Neuronal stem cell (in vitro differentiated cells): ENCODE measurements around the gene ZNF2.

ENCODE experiments used
- DNase-seq: peaks from one replicate; pipeline ENCODE4 v3.0.0-alpha.2; 2013; ENCODE audit warnings: low spot score
- H2AFZ ChIP-seq: one replicate; pipeline ENCODE4 v1.6.1; 2013; ENCODE audit warnings: mild to moderate bottlenecking, low read length, inconsistent platforms
- H2AK5ac ChIP-seq: 2 replicates; pipeline ENCODE4 v1.6.1; 2013; ENCODE audit warnings: low read depth, mild to moderate bottlenecking, inconsistent platforms, low read length, moderate library complexity, mixed read lengths
- H2BK120ac ChIP-seq: 2 replicates; pipeline ENCODE4 v1.6.1; 2013; ENCODE audit warnings: low read depth, mild to moderate bottlenecking, inconsistent platforms, low read length, moderate library complexity, mixed read lengths
- H2BK12ac ChIP-seq: one replicate; pipeline ENCODE4 v1.6.1; 2013; ENCODE audit warnings: low read length, inconsistent platforms
- H2BK15ac ChIP-seq: 2 replicates; pipeline ENCODE4 v1.6.1; 2013; ENCODE audit warnings: mild to moderate bottlenecking, low read length, inconsistent platforms, mixed read lengths
- H2BK5ac ChIP-seq: one replicate; pipeline ENCODE4 v1.6.1; 2013; ENCODE audit warnings: inconsistent platforms, mild to moderate bottlenecking, low read length, moderate library complexity
- H3K14ac ChIP-seq: one replicate; pipeline ENCODE4 v1.6.1; 2013; ENCODE audit warnings: low read length, inconsistent platforms
- H3K18ac ChIP-seq: 2 replicates; pipeline ENCODE4 v1.6.1; 2013; ENCODE audit warnings: low read length, inconsistent platforms
- H3K23ac ChIP-seq: 2 replicates; pipeline ENCODE4 v1.6.1; 2013; ENCODE audit warnings: low read depth, mild to moderate bottlenecking, mixed read lengths, low read length, inconsistent platforms; ENCODE audit not compliant: poor library complexity
- H3K27ac ChIP-seq: replicated peaks from 3 replicates; pipeline ENCODE4 v1.5.1; 2013; ENCODE audit warnings: low read length, inconsistent platforms
- H3K27me3 ChIP-seq, 3 experiments: 2 replicates each; pipeline ENCODE4 v1.6.1; 2013; ENCODE audit warnings: low read length in 3 of 3, mild to moderate bottlenecking in 2 of 3, inconsistent platforms in 1 of 3, low read depth in 1 of 3, mixed read lengths in 1 of 3, moderate library complexity in 1 of 3; ENCODE audit not compliant: control insufficient read depth in 3 of 3, insufficient read depth in 3 of 3
- H3K36me3 ChIP-seq, 2 donors: replicated peaks in 1 of 2; 2 replicates each; pipeline ENCODE4 v1.6.1; 2013; ENCODE audit warnings: low read length in 2 of 2; ENCODE audit not compliant: control insufficient read depth in 2 of 2, insufficient read depth in 2 of 2
- H3K4ac ChIP-seq: 2 replicates; pipeline ENCODE4 v1.6.1; 2013; ENCODE audit warnings: inconsistent platforms, mild to moderate bottlenecking, low read length, moderate library complexity
- H3K4me1 ChIP-seq, 2 donors: 1 replicate in 1 of 2; 2 replicates in 1 of 2; pipeline ENCODE4 v1.6.1; 2013; ENCODE audit warnings: low read length in 2 of 2, low read depth in 1 of 2; ENCODE audit not compliant: control insufficient read depth in 2 of 2, insufficient read depth in 1 of 2
- H3K4me2 ChIP-seq: one replicate; pipeline ENCODE4 v1.6.1; 2013; ENCODE audit warnings: mild to moderate bottlenecking, low read length, inconsistent platforms; ENCODE audit not compliant: insufficient read depth, poor library complexity, severe bottlenecking
- H3K4me3 ChIP-seq, 2 donors: 2 replicates each; pipeline ENCODE4 v1.5.1; 2013; ENCODE audit warnings: low read length in 2 of 2, mild to moderate bottlenecking in 2 of 2, inconsistent platforms in 1 of 2, moderate library complexity in 1 of 2
- H3K79me1 ChIP-seq: one replicate; pipeline ENCODE4 v1.6.1; 2013; ENCODE audit warnings: low read depth, mild to moderate bottlenecking, inconsistent platforms, low read length, moderate library complexity
- H3K9ac ChIP-seq: one replicate; pipeline ENCODE4 v1.6.1; 2013; ENCODE audit warnings: mild to moderate bottlenecking, low read depth, low read length, inconsistent platforms; ENCODE audit not compliant: poor library complexity
- H3K9me3 ChIP-seq, 2 donors: replicated peaks in 1 of 2; 2 replicates each; pipeline versions ENCODE3 to v1.6.1; 2013; ENCODE audit warnings: low read length in 2 of 2, mild to moderate bottlenecking in 2 of 2, inconsistent platforms in 1 of 2, low read depth in 1 of 2, mixed read lengths in 1 of 2, moderate library complexity in 1 of 2; ENCODE audit not compliant: control insufficient read depth in 2 of 2, insufficient read depth in 1 of 2
- H4K8ac ChIP-seq: one replicate; pipeline ENCODE4 v1.6.1; 2013; ENCODE audit warnings: low read depth, mild to moderate bottlenecking, inconsistent platforms, low read length, moderate library complexity
- H4K91ac ChIP-seq: one replicate; pipeline ENCODE4 v1.6.1; 2013; ENCODE audit warnings: low read length, low read depth, mild to moderate bottlenecking, inconsistent platforms; ENCODE audit not compliant: poor library complexity
- WGBS, 2 donors: extraction: QIAGEN DNeasy Blood & Tissue Kit; methylation state at CpG; one replicate each; pipeline ENCODE4 v1.1.7; 2013; ENCODE audit warnings: missing lambda C conversion rate in 2 of 2, mixed read lengths in 1 of 2; ENCODE audit not compliant: insufficient read length in 2 of 2, insufficient replicate concordance in 1 of 2; ENCODE audit errors: extremely low coverage in 2 of 2; 5-methylcytosine and 5-hydroxymethylcytosine counted together

Gene ZNF2

GRCh38 chr2:95138702-95139101 is 26.9 kb upstream of the ZNF2 start:
- DNase-seq, result no peak
- H2BK12ac ChIP-seq, result no peak overlapping the region
- no peak overlapping the region for H3K4me2 ChIP-seq
- no peaks in the 10 kb centered on the region for H3K36me3 ChIP-seq
- H3K4me3 ChIP-seq, result no peak overlapping the region
- no peaks in the 10 kb centered on the region for H3K4me1 ChIP-seq
- H3K9ac ChIP-seq, result no peak overlapping the region
- no peak overlapping the region for H4K91ac ChIP-seq
- H4K8ac ChIP-seq, result no peak overlapping the region
- no peak overlapping the region for H2BK5ac ChIP-seq
- no peak overlapping the region for H2AK5ac ChIP-seq
- H2AFZ ChIP-seq, result no peak overlapping the region
- no peak overlapping the region for H3K4ac ChIP-seq
- no CpG with 5 or more reads among the region's 1 CpG for WGBS, 2 donors
- H3K9me3 ChIP-seq, result peaks cover 13 to 15% of the 10 kb centered on the region in 2 donors
- H3K27ac ChIP-seq, result no peak overlapping the region
- H3K79me1 ChIP-seq, result no peaks in the 10 kb centered on the region
- H3K27me3 ChIP-seq, result no peaks in the 10 kb centered on the region
- no peak overlapping the region for H3K14ac ChIP-seq
- no peak overlapping the region for H3K23ac ChIP-seq
- H2BK15ac ChIP-seq, result no peak overlapping the region
- no peak overlapping the region for H2BK120ac ChIP-seq
- no peak overlapping the region for H3K18ac ChIP-seq

GRCh38 chr2:95143838-95144237 is 21.8 kb upstream of the ZNF2 start:
- no CpG with 5 or more reads among the region's 2 CpGs for WGBS, 2 donors
- Histone ChIP-seq H3K9me3 (peaks cover 33 to 53% of the 10 kb centered on the region in 2 donors), H4K8ac (no peak overlapping the region), H3K4me1 (no peaks in the 10 kb centered on the region), H3K4ac (no peak overlapping the region), H3K9ac (no peak overlapping the region), H3K27me3 (no peaks in the 10 kb centered on the region), H3K23ac (no peak overlapping the region), H2BK15ac (no peak overlapping the region), H3K18ac (no peak overlapping the region), H3K27ac (no peak overlapping the region), H2BK12ac (no peak overlapping the region), H2AFZ (no peak overlapping the region), H2BK120ac (no peak overlapping the region), H3K4me2 (no peak overlapping the region), H3K79me1 (no peaks in the 10 kb centered on the region), H3K36me3 (peaks cover 0 to 15% of the 10 kb centered on the region in 2 donors), H3K4me3 (no peak overlapping the region), H2BK5ac (no peak overlapping the region), H2AK5ac (no peak overlapping the region), H3K14ac (no peak overlapping the region), H4K91ac (no peak overlapping the region)
- DNase-seq, result no peak

GRCh38 chr2:95149397-95149984 is 16.1 kb upstream of the ZNF2 start:
- no peak overlapping the region for H3K23ac ChIP-seq
- no peak overlapping the region for H3K18ac ChIP-seq
- H2BK12ac ChIP-seq, result no peak overlapping the region
- no peak overlapping the region for H2AK5ac ChIP-seq
- H3K4me1 ChIP-seq, result no peaks in the 10 kb centered on the region
- no peak overlapping the region for H3K27ac ChIP-seq
- no peak overlapping the region for H3K4me3 ChIP-seq
- H4K91ac ChIP-seq, result no peak overlapping the region
- H2BK120ac ChIP-seq, result no peak overlapping the region
- no peak overlapping the region for H2BK15ac ChIP-seq
- H2BK5ac ChIP-seq, result no peak overlapping the region
- no CpG with 5 or more reads among the region's 6 CpGs for WGBS, 2 donors
- H3K79me1 ChIP-seq, result no peaks in the 10 kb centered on the region
- H3K4ac ChIP-seq, result no peak overlapping the region
- H2AFZ ChIP-seq, result no peak overlapping the region
- no peaks in the 10 kb centered on the region for H3K27me3 ChIP-seq
- no peak overlapping the region for H3K14ac ChIP-seq
- DNase-seq, result no peak
- H3K4me2 ChIP-seq, result no peak overlapping the region
- peaks cover 62 to 83% of the 10 kb centered on the region in 2 donors for H3K9me3 ChIP-seq
- H3K9ac ChIP-seq, result no peak overlapping the region
- H3K36me3 ChIP-seq, result peaks cover 23 to 49% of the 10 kb centered on the region in 2 donors
- no peak overlapping the region for H4K8ac ChIP-seq

- H2AK5ac ChIP-seq, result peak overlapping the region; percentile 76
- H3K27ac ChIP-seq, result no peak overlapping the region
- H2BK15ac ChIP-seq, result no peak overlapping the region
- no peak for DNase-seq
- no peak overlapping the region for H4K8ac ChIP-seq
- peak overlapping the region; percentile 92 for H3K4me2 ChIP-seq
- no peak overlapping the region for H2BK120ac ChIP-seq
- peak overlapping the region; percentile 97 for H2AFZ ChIP-seq
- H3K79me1 ChIP-seq, result peaks cover 4% of the 10 kb centered on the region
- H3K4me3 ChIP-seq, result peak overlapping the region; percentile 57 to 98
- H3K14ac ChIP-seq, result peak overlapping the region; percentile 1
- H3K9me3 ChIP-seq, result peaks cover 13 to 38% of the 10 kb centered on the region in 2 donors
- no peak overlapping the region for H2BK12ac ChIP-seq
- H3K23ac ChIP-seq, result no peak overlapping the region
- peak overlapping the region; percentile 66 for H3K18ac ChIP-seq
- no peak overlapping the region for H3K4ac ChIP-seq
- H4K91ac ChIP-seq, result no peak overlapping the region
- no peak overlapping the region for H2BK5ac ChIP-seq
- H3K4me1 ChIP-seq, result peaks cover 2 to 5% of the 10 kb centered on the region in 2 donors
- no peak overlapping the region for H3K9ac ChIP-seq
- H3K36me3 ChIP-seq, result peaks cover 9 to 23% of the 10 kb centered on the region in 2 donors
- peaks cover 0 to 2% (median 0%) of the 10 kb centered on the region in 3 experiments for H3K27me3 ChIP-seq
- no CpG with 5 or more reads among the region's 10 CpGs for WGBS, 2 donors
These were observed 7.2 kb upstream of the ZNF2 start for GRCh38 chr2:95158441-95158840.
